ENCODE data around the gene TMBIM4.
"Not testable (repeated sequence)": the region's sequence is repeated elsewhere in the genome, so short reads cannot be mapped to it uniquely, and the experiment has no call there.

Gene TMBIM4

GRCh38 chr12:66184822-66185221, 15.0 kb upstream of the TMBIM4 start:
- DNase-seq (ENCODE audit: low spot score): not testable (repeated sequence)

GRCh38 chr12:66182956-66183355, 13.2 kb upstream of the TMBIM4 start:
- DNase-seq (ENCODE audit: low spot score): no peak

- no peak for DNase-seq (ENCODE audit: low spot score)
These were observed 6.5 kb upstream of the TMBIM4 start for GRCh38 chr12:66176105-66176900.

GRCh38 chr12:66174391-66175325, 4.9 kb upstream of the TMBIM4 start:
- DNase-seq (ENCODE audit: low spot score): not testable (repeated sequence)

GRCh38 chr12:66170606-66171005, 810 bp upstream of the TMBIM4 start:
- DNase-seq (ENCODE audit: low spot score): no peak

GRCh38 chr12:66168410-66168809, 1.4 kb downstream of the TMBIM4 start:
- DNase-seq (ENCODE audit: low spot score): no peak

GRCh38 chr12:66166561-66166960, 3.2 kb downstream of the TMBIM4 start:
- no peak for DNase-seq (ENCODE audit: low spot score)

- DNase-seq (ENCODE audit: low spot score): no peak
These were observed 4.7 kb downstream of the TMBIM4 start for GRCh38 chr12:66165141-66165540.

GRCh38 chr12:66164349-66164821, 5.4 kb downstream of the TMBIM4 start:
- DNase-seq (ENCODE audit: low spot score): no peak

GRCh38 chr12:66163289-66163688, 6.5 kb downstream of the TMBIM4 start:
- DNase-seq (ENCODE audit: low spot score): no peak

GRCh38 chr12:66162701-66163100, 7.1 kb downstream of the TMBIM4 start:
- no peak for DNase-seq (ENCODE audit: low spot score)

GRCh38 chr12:66160704-66161103, 9.1 kb downstream of the TMBIM4 start:
- DNase-seq (ENCODE audit: low spot score): no peak

GRCh38 chr12:66159123-66159522, 10.7 kb downstream of the TMBIM4 start:
- no peak for DNase-seq (ENCODE audit: low spot score)

- no peak for DNase-seq (ENCODE audit: low spot score)
These were observed 13.1 kb downstream of the TMBIM4 start for GRCh38 chr12:66156654-66157053.

GRCh38 chr12:66154776-66155175, 15.0 kb downstream of the TMBIM4 start:
- peak; percentile 18 for DNase-seq (ENCODE audit: low spot score)

GRCh38 chr12:66152732-66153131, 17.1 kb downstream of the TMBIM4 start:
- peak; percentile 37 for DNase-seq (ENCODE audit: low spot score)

GRCh38 chr12:66149702-66150398, 19.9 kb downstream of the TMBIM4 start:
- DNase-seq (ENCODE audit: low spot score): no peak

- peak; percentile 50 for DNase-seq (ENCODE audit: low spot score)
These were observed 24.7 kb downstream of the TMBIM4 start for GRCh38 chr12:66144791-66145754.

GRCh38 chr12:66143868-66144267, 25.9 kb downstream of the TMBIM4 start:
- no peak for DNase-seq (ENCODE audit: low spot score)

- no peak for DNase-seq (ENCODE audit: low spot score)
These were observed 27.0 kb downstream of the TMBIM4 start for GRCh38 chr12:66142826-66143225.

- DNase-seq (ENCODE audit: low spot score): no peak
These were observed 28.5 kb downstream of the TMBIM4 start for GRCh38 chr12:66141299-66141698.
